HG02870 (cell line): ENCODE measurements around the gene SLC49A4.

Experiments used
- ATAC-seq: cut with Tn5 transposase; IDR thresholded peaks from one replicate; pipeline ENCODE4 v1.9.1; 2021; ENCODE audit warnings: mild to moderate bottlenecking, moderate library complexity; ENCODE audit not compliant: unreplicated experiment

SLC49A4 gene

DNA sequence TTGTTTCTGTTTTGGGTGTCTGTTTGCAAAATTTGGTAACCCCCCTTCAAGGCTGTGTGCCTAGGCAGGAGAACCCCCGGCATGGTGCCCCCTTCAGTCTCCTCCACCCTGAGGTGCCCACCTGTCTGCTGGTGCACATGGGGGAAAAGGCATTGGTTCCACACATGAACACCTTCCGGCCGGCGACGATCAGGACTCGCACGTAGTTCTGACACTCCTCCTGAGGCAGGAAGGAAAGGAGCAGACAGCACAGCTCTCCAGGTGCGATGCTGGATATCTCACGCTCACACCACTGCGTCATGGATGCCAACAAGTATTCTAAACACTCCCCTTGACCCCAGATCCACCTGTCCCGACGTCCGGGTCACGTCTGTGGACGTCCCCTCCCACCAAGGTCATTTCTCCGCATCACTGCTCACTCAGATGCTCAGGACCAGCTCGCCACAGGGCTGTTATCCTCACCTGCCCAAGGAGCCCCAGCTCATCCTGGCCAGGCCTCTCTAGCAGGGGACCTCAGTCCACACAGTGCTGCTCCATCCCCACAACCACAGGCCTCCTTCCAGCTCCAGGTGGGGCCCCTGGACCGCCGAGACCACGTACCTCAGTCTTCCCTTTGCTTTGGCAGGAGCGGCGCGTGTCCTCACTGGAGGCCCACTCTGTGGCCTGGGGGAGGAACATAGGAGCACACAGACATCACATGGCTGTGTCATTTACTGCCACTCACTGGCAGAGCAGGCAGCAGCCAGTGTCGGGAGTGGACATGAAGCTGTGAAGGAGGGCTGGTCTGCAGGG lies 133.7 kb downstream of the SLC49A4 start:
- ATAC-seq = no peak

DNA sequence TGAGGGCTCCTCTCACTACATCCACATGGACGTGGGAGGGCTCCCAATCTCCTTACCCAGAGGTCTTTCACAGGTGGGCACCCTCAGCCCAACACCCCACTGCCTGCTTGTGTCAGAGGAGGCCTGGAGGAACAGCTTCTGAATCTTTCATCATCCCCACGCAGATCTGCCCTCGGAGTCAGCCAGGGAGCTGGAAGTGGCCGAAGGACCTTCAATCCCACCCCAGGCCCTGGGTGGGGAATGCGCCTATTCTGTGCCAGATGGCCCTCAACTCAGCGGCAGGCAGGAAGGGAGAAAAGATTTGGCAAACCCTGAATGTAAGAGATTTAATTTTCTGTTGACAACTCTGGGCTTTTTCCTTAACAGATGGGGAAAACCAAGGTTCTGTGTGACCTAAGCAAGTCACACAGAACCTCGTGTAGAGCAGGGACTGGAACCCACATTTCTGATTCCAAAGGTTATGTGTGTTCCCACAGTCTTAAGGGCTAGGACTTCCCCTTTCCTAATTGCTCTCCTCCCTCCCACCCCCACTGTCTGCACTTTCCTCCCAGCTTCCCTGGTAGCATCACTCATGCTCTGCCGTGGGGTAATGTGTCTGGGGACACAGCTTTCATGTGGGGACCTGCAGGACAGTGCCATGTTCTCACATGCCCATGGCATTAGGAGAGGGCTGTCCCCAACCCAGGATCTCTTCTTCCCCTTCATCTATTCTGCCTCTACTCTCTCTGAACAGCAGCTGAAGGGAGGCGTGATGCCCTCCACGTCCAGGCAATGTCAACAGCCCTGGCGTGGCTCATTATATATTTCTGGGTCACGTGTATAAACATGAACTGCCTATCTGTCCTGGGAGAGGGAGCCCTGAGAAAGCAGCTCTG lies 134.6 kb downstream of the SLC49A4 start:
- no peak for ATAC-seq

GRCh38 chr3:122930063-122930997 lies 135.5 kb downstream of the SLC49A4 start:
- no peak for ATAC-seq
